Activated CD4-positive, alpha-beta T cell treated with anti-CD3 and anti-CD28 coated beads, Interleukin-2, amount 10 ng/mL, durations not matched to agents 7 days and 5 days (primary cell): ENCODE measurements around the gene MTFP1. TPM values are rescaled to one million over a fixed set of nuclear protein-coding genes. Genes with fewer than 3 reads are reported as not detected.

Experiments used
- CTCF ChIA-PET: fragments of 350-600 bp; sonication (Branson Sonifier 250); formaldehyde crosslinking; loops from one replicate; lab custom pipeline; 2021; ENCODE audit warnings: antibody characterized with exemption; lab: Charles Lee
- POLR2A ChIA-PET: fragments of 350-600 bp; sonication (Branson Sonifier 250); formaldehyde crosslinking; loops from one replicate; lab custom pipeline; 2021; ENCODE audit warnings: antibody characterized with exemption; lab: Charles Lee
- DNase-seq: peaks from one replicate; pipeline ENCODE4 v3.0.0-alpha.2; 2020
- H3K27ac Mint-ChIP-seq: one replicate; pipeline ENCODE4 v1.8.0; 2021; ENCODE audit warnings: mild to moderate bottlenecking, moderate library complexity, mixed read lengths
- H3K27me3 Mint-ChIP-seq: one replicate; pipeline ENCODE4 v1.8.0; 2021; ENCODE audit warnings: mixed read lengths
- H3K36me3 Mint-ChIP-seq: one replicate; pipeline ENCODE4 v1.8.0; 2021; ENCODE audit warnings: low read depth, mixed read lengths
- H3K4me1 Mint-ChIP-seq: one replicate; pipeline ENCODE4 v1.8.0; 2021; ENCODE audit warnings: mixed read lengths
- H3K4me3 Mint-ChIP-seq: one replicate; pipeline ENCODE4 v1.8.0; 2021; ENCODE audit warnings: mild to moderate bottlenecking, moderate library complexity, mixed read lengths
- H3K9me3 Mint-ChIP-seq: one replicate; pipeline ENCODE4 v1.8.0; 2021; ENCODE audit warnings: mixed read lengths
- total RNA-seq, 2 experiments: library from RNA; stranded (reverse); gene quantifications; one replicate each; pipeline ENCODE4 v1.2.3, GENCODE V29; 2021

Gene MTFP1
- total RNA-seq = 10 to 100 TPM; 34.5 to 40.0 TPM

GRCh38 chr22:30425616-30426387, at the start of gene MTFP1:
Gene MTFP1, plus strand, starts transcription at chr22:30425768. Its CDS starts 112 bp downstream, at chr22:30425880.
- Mint-ChIP-seq H3K27me3 (no peaks in the 10 kb centered on the region), H3K9me3 (no peaks in the 10 kb centered on the region), H3K36me3 (peaks cover 35% of the 10 kb centered on the region), H3K4me3 (peak within 1 kb of the TSS; percentile 99), H3K4me1 (peaks cover 55% of the 10 kb centered on the region), H3K27ac (peak within 1 kb of the TSS; percentile 99)
- POLR2A ChIA-PET = no interaction called here
- CTCF ChIA-PET = interaction anchor here (0.9 to 7.4 kb wide), 22 partner anchors 7 to 161 kb away, joined by 3 to 91 read pairs (median 4); partner anchors contain the start of genes RNF215 and SEC14L2
- DNase-seq = peak; percentile 48

GRCh38 chr22:30380011-30380410, 45.6 kb upstream of the MTFP1 start:
- ChIA-PET POLR2A (no interaction called here), CTCF (interaction anchor here (0.5 to 8.3 kb wide), 5 partner anchors 12 to 270 kb away, joined by 3 to 71 read pairs (median 3); partner anchors contain the start of genes CASTOR1, CCDC157 and SF3A1)
- no peak overlapping the region for H3K4me3 Mint-ChIP-seq
- H3K9me3 Mint-ChIP-seq = no peaks in the 10 kb centered on the region
- no peak for DNase-seq
- H3K27ac Mint-ChIP-seq = no peak overlapping the region
- no peaks in the 10 kb centered on the region for H3K27me3 Mint-ChIP-seq
- no peaks in the 10 kb centered on the region for H3K36me3 Mint-ChIP-seq
- peaks cover 4% of the 10 kb centered on the region for H3K4me1 Mint-ChIP-seq

GRCh38 chr22:30381264-30381663, 44.3 kb upstream of the MTFP1 start:
- Mint-ChIP-seq H3K36me3 (no peaks in the 10 kb centered on the region), H3K4me1 (peaks cover 6% of the 10 kb centered on the region), H3K9me3 (no peaks in the 10 kb centered on the region), H3K4me3 (no peak overlapping the region), H3K27ac (no peak overlapping the region), H3K27me3 (no peaks in the 10 kb centered on the region)
- no peak for DNase-seq
- ChIA-PET CTCF (interaction anchor here (1.2 to 8.3 kb wide), 6 partner anchors 11 to 92 kb away, joined by 3 to 71 read pairs (median 4); partner anchors contain the start of genes CASTOR1, CCDC157 and SF3A1), POLR2A (no interaction called here)

GRCh38 chr22:30382340-30382739, 43.2 kb upstream of the MTFP1 start:
- no peaks in the 10 kb centered on the region for H3K36me3 Mint-ChIP-seq
- H3K4me3 Mint-ChIP-seq = no peak overlapping the region
- ChIA-PET CTCF (interaction anchor here (1.1 to 8.3 kb wide), 3 partner anchors 13 to 93 kb away, joined by 3 to 71 read pairs (median 6); partner anchors contain the start of gene CASTOR1), POLR2A (no interaction called here)
- H3K4me1 Mint-ChIP-seq = peaks cover 12% of the 10 kb centered on the region
- no peaks in the 10 kb centered on the region for H3K9me3 Mint-ChIP-seq
- H3K27ac Mint-ChIP-seq = no peak overlapping the region
- H3K27me3 Mint-ChIP-seq = no peaks in the 10 kb centered on the region
- DNase-seq = no peak

GRCh38 chr22:30383061-30383460, 42.5 kb upstream of the MTFP1 start:
- CTCF ChIA-PET = interaction anchor here (1.1 to 8.3 kb wide), 2 partner anchors 81 to 94 kb away, joined by 3 to 71 read pairs; partner anchors contain the start of gene CASTOR1
- Mint-ChIP-seq H3K9me3 (no peaks in the 10 kb centered on the region), H3K4me1 (peaks cover 16% of the 10 kb centered on the region), H3K36me3 (no peaks in the 10 kb centered on the region), H3K4me3 (no peak overlapping the region), H3K27ac (no peak overlapping the region), H3K27me3 (no peaks in the 10 kb centered on the region)
- POLR2A ChIA-PET = no interaction called here
- no peak for DNase-seq

GRCh38 chr22:30385942-30386341, 39.6 kb upstream of the MTFP1 start:
- no peak overlapping the region for H3K27ac Mint-ChIP-seq
- H3K36me3 Mint-ChIP-seq = no peaks in the 10 kb centered on the region
- POLR2A ChIA-PET = no interaction called here
- peak overlapping the region; percentile 74 for H3K4me3 Mint-ChIP-seq
- CTCF ChIA-PET = interaction anchor here (0.6 to 8.3 kb wide), 8 partner anchors 12 to 831 kb away, joined by 3 to 71 read pairs (median 3); partner anchors contain the start of gene CASTOR1
- no peaks in the 10 kb centered on the region for H3K9me3 Mint-ChIP-seq
- no peaks in the 10 kb centered on the region for H3K27me3 Mint-ChIP-seq
- peaks cover 21% of the 10 kb centered on the region for H3K4me1 Mint-ChIP-seq
- no peak for DNase-seq

- peaks cover 24% of the 10 kb centered on the region for H3K4me1 Mint-ChIP-seq
- H3K27me3 Mint-ChIP-seq = no peaks in the 10 kb centered on the region
- no peak for DNase-seq
- ChIA-PET POLR2A (no interaction called here), CTCF (interaction anchor here (0.6 to 8.3 kb wide), 9 partner anchors 11 to 711 kb away, joined by 3 to 71 read pairs (median 3); partner anchors contain the start of genes CASTOR1 and SEC14L2)
- peak overlapping the region; percentile 74 for H3K4me3 Mint-ChIP-seq
- H3K36me3 Mint-ChIP-seq = no peaks in the 10 kb centered on the region
- H3K27ac Mint-ChIP-seq = peak overlapping the region; percentile 73
- H3K9me3 Mint-ChIP-seq = no peaks in the 10 kb centered on the region
These were observed 39.0 kb upstream of the MTFP1 start for GRCh38 chr22:30386608-30386959.

- peaks cover 29% of the 10 kb centered on the region for H3K4me1 Mint-ChIP-seq
- ChIA-PET CTCF (interaction anchor here (0.6 to 8.3 kb wide), 34 partner anchors 10 to 711 kb away, joined by 3 to 71 read pairs (median 4); partner anchors contain the start of genes CASTOR1, CCDC157, MTFP1 and SEC14L2), POLR2A (interaction anchor here (0.6 kb wide), 3 partner anchors 16 to 124 kb away, joined by 3 read pairs; no protein-coding TSS in a partner anchor)
- peak; percentile 75 for DNase-seq
- no peaks in the 10 kb centered on the region for H3K9me3 Mint-ChIP-seq
- H3K36me3 Mint-ChIP-seq = no peaks in the 10 kb centered on the region
- peak within 1 kb of the TSS; percentile 88 for H3K27ac Mint-ChIP-seq
- H3K27me3 Mint-ChIP-seq = no peaks in the 10 kb centered on the region
- H3K4me3 Mint-ChIP-seq = peak within 1 kb of the TSS; percentile 77
These were observed 38.4 kb upstream of the MTFP1 start, which contains the start of gene RNF215 for GRCh38 chr22:30386960-30387827. Gene RNF215, minus strand, starts transcription at chr22:30387411. Its CDS starts 98 bp downstream, at chr22:30387313.

- peak; percentile 84 for DNase-seq
- no peaks in the 10 kb centered on the region for H3K9me3 Mint-ChIP-seq
- CTCF ChIA-PET = interaction anchor here (0.7 to 4.9 kb wide), 21 partner anchors 11 to 291 kb away, joined by 3 to 57 read pairs (median 4); partner anchors contain the start of genes CASTOR1, MTFP1 and TBC1D10A
- H3K36me3 Mint-ChIP-seq = no peaks in the 10 kb centered on the region
- H3K27ac Mint-ChIP-seq = peak overlapping the region; percentile 80
- POLR2A ChIA-PET = interaction anchor here (0.7 kb wide), 1 partner anchor 93 kb away, joined by 3 read pairs; no protein-coding TSS in a partner anchor
- H3K4me1 Mint-ChIP-seq = peaks cover 52% of the 10 kb centered on the region
- no peaks in the 10 kb centered on the region for H3K27me3 Mint-ChIP-seq
- no peak overlapping the region for H3K4me3 Mint-ChIP-seq
These were observed 34.4 kb upstream of the MTFP1 start for GRCh38 chr22:30390974-30391691.

- Mint-ChIP-seq H3K4me1 (peaks cover 51% of the 10 kb centered on the region), H3K27ac (peak overlapping the region; percentile 47), H3K27me3 (no peaks in the 10 kb centered on the region), H3K9me3 (no peaks in the 10 kb centered on the region), H3K4me3 (no peak overlapping the region), H3K36me3 (no peaks in the 10 kb centered on the region)
- DNase-seq = no peak
- CTCF ChIA-PET = interaction anchor here (0.5 to 4.9 kb wide), 15 partner anchors 12 to 292 kb away, joined by 3 to 57 read pairs (median 4); partner anchors contain the start of genes CASTOR1 and MTFP1
- POLR2A ChIA-PET = interaction anchor here (1.0 kb wide), 1 partner anchor 30 kb away, joined by 3 read pairs; no protein-coding TSS in a partner anchor
These were observed 32.8 kb upstream of the MTFP1 start for GRCh38 chr22:30392661-30393321.

- CTCF ChIA-PET = interaction anchor here (0.8 to 1.1 kb wide), 4 partner anchors 43 to 105 kb away, joined by 3 to 4 read pairs (median 3); no protein-coding TSS in a partner anchor
- H3K27me3 Mint-ChIP-seq = no peaks in the 10 kb centered on the region
- no peak overlapping the region for H3K4me3 Mint-ChIP-seq
- H3K36me3 Mint-ChIP-seq = no peaks in the 10 kb centered on the region
- no peak overlapping the region for H3K27ac Mint-ChIP-seq
- peaks cover 55% of the 10 kb centered on the region for H3K4me1 Mint-ChIP-seq
- POLR2A ChIA-PET = interaction anchor here (1.0 kb wide), 1 partner anchor 29 kb away, joined by 3 read pairs; no protein-coding TSS in a partner anchor
- DNase-seq = no peak
- H3K9me3 Mint-ChIP-seq = no peaks in the 10 kb centered on the region
These were observed 32.3 kb upstream of the MTFP1 start for GRCh38 chr22:30393322-30393680.
